ENCODE data around the gene KIF26B. TPM values are rescaled to one million over a fixed set of nuclear protein-coding genes. Genes with fewer than 3 reads are reported as not detected.

KIF26B gene
- total RNA-seq, 1 donor from 2014 or later: 5.1 TPM

DNA sequence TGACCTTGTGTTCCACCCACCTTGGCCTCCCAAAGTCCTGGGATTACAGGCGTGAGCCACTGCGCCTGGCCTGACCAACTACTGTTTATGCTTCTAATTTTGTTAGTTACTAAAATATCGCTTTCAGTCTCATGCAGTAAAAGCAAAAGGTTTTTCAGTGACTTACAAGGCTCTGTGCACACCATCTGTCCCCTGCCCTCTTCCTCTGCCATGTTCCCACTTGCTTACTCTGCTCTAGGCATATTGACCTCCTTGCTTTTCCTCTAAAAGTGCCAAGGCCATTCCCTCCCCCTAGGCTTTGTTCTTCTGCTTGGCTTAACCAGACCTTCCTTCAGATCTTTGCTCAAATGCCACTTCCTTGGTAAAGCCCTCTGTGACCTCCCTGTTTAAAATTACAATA is 276.9 kb downstream of the KIF26B start:
- Mint-ChIP-seq H3K36me3 (ENCODE audit: insufficient read depth) (peaks cover 2% of the 10 kb centered on the region), H3K4me1 (ENCODE audit: low read depth) (no peaks in the 10 kb centered on the region), H3K27me3 (no peaks in the 10 kb centered on the region), H3K9me3 (ENCODE audit: low read depth) (no peaks in the 10 kb centered on the region), H3K4me3 (ENCODE audit: low read depth) (no peak overlapping the region), H3K27ac (no peak overlapping the region)
- no peak for DNase-seq (ENCODE audit: low spot score, unreplicated experiment)
- TF ChIP-seq, protein P1, sequence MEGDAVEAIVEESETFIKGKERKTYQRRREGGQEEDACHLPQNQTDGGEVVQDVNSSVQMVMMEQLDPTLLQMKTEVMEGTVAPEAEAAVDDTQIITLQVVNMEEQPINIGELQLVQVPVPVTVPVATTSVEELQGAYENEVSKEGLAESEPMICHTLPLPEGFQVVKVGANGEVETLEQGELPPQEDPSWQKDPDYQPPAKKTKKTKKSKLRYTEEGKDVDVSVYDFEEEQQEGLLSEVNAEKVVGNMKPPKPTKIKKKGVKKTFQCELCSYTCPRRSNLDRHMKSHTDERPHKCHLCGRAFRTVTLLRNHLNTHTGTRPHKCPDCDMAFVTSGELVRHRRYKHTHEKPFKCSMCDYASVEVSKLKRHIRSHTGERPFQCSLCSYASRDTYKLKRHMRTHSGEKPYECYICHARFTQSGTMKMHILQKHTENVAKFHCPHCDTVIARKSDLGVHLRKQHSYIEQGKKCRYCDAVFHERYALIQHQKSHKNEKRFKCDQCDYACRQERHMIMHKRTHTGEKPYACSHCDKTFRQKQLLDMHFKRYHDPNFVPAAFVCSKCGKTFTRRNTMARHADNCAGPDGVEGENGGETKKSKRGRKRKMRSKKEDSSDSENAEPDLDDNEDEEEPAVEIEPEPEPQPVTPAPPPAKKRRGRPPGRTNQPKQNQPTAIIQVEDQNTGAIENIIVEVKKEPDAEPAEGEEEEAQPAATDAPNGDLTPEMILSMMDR (IDR thresholded peaks at IDR 0.05; ENCODE audit: unreplicated experiment): no peak

DNA sequence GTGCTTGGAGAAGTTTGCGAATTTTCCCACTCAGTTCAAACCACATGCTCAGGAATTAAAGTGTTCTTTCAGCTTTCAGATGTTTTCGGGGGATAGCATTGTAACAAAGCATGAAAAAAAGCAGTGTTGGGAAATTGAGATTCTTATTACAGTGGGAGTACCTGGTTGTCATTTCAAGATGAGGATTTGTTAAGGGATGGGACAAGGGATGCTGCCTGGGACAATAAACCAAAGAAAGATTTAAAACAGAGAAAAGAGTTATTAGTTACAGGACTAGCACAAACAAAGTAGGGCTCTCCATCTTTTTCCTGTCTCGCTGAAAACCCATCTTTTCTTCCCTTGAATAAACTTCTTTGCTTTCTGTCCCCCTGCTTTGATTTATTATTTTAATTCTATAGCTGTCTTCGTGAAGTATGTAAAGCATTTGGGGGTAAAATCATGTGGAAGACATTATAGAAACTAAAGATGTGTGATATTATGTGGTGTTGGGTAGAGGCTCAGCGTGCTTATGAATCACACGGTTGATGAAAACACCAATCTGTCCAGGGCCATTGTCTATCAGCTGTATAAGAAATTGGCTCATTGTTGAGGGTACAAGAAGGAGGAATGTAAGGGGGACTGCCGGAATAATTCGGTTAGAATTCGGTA is 277.6 kb downstream of the KIF26B start:
- no peak for DNase-seq (ENCODE audit: low spot score, unreplicated experiment)
- H3K4me1 Mint-ChIP-seq (ENCODE audit: low read depth): no peaks in the 10 kb centered on the region
- peaks cover 3% of the 10 kb centered on the region for H3K36me3 Mint-ChIP-seq (ENCODE audit: insufficient read depth)
- TF ChIP-seq, protein P1 (IDR thresholded peaks at IDR 0.05; ENCODE audit: unreplicated experiment): no peak
- H3K9me3 Mint-ChIP-seq (ENCODE audit: low read depth): no peaks in the 10 kb centered on the region
- no peak overlapping the region for H3K4me3 Mint-ChIP-seq (ENCODE audit: low read depth)
- H3K27ac Mint-ChIP-seq: no peak overlapping the region
- H3K27me3 Mint-ChIP-seq: no peaks in the 10 kb centered on the region

DNA sequence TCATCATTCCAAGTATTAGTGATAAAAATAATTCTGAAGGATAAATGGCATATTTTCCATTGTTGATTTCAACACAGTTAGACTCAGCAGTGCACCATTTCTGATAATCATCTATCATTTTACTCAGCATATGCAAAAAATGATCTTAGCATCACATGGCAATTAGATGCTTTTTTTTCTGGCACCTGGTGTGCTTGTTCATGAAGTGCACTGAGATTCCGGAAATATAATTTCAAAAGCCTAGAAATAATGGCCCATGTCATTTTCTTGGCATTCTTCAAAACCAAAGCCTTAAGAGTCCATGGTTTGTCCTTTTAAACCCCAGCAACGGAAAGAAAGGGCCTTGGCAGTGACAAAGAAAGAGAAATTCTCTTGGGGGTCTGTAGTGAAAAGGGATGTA is 278.8 kb downstream of the KIF26B start:
- TF ChIP-seq, protein P1 (IDR thresholded peaks at IDR 0.05; ENCODE audit: unreplicated experiment): no peak
- peaks cover 3% of the 10 kb centered on the region for H3K36me3 Mint-ChIP-seq (ENCODE audit: insufficient read depth)
- DNase-seq (ENCODE audit: low spot score, unreplicated experiment): no peak
- no peak overlapping the region for H3K27ac Mint-ChIP-seq
- peaks cover 2% of the 10 kb centered on the region for H3K9me3 Mint-ChIP-seq (ENCODE audit: low read depth)
- no peaks in the 10 kb centered on the region for H3K27me3 Mint-ChIP-seq
- no peaks in the 10 kb centered on the region for H3K4me1 Mint-ChIP-seq (ENCODE audit: low read depth)
- H3K4me3 Mint-ChIP-seq (ENCODE audit: low read depth): no peak overlapping the region

DNA sequence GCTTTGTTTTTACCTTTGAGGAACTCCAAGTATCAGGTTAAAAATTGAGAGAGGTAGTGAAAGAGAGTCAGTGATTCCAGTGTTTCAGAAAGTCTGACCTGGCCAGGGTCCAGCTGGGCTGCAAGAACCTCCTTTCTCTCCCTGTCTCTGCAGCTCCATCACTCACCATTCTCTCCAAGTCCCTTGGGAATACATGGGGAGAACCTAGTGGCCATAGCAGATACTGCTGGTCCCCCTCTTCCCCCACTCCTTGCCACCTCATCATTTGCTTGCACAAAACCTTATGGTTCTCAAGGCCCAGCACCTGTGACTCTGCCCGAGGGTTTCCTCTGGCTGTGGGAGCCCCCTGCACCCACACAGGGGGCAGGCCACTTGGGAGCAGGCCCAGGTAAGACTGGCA is 279.5 kb downstream of the KIF26B start:
- Mint-ChIP-seq H3K36me3 (ENCODE audit: insufficient read depth) (peaks cover 3% of the 10 kb centered on the region), H3K27ac (no peak overlapping the region), H3K4me3 (ENCODE audit: low read depth) (no peak overlapping the region), H3K9me3 (ENCODE audit: low read depth) (peaks cover 3% of the 10 kb centered on the region), H3K4me1 (ENCODE audit: low read depth) (no peaks in the 10 kb centered on the region), H3K27me3 (no peaks in the 10 kb centered on the region)
- no peak for DNase-seq (ENCODE audit: low spot score, unreplicated experiment)
- TF ChIP-seq, protein P1 (IDR thresholded peaks at IDR 0.05; ENCODE audit: unreplicated experiment): no peak

DNA sequence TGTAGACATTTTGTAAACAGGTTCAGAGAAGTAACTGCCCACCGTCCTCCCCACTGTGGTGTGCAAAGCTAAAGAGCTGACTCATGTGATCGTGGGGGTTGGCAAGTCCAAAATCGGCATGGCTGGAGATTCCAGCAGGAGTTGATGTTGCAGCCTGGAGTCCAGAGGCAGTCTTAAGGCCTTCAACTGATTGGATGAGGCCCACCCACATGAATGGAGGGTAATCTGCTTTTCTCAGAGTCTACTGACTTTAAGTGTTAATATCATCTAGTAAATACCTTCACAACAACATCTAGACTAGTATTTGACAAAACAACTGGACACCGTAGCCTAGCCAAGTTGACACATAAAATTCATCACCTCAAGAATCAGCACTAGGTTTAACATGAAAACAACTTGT is 281.6 kb downstream of the KIF26B start:
- H3K27me3 Mint-ChIP-seq: no peaks in the 10 kb centered on the region
- peaks cover 1% of the 10 kb centered on the region for H3K36me3 Mint-ChIP-seq (ENCODE audit: insufficient read depth)
- no peak for DNase-seq (ENCODE audit: low spot score, unreplicated experiment)
- no peaks in the 10 kb centered on the region for H3K4me1 Mint-ChIP-seq (ENCODE audit: low read depth)
- peaks cover 3% of the 10 kb centered on the region for H3K9me3 Mint-ChIP-seq (ENCODE audit: low read depth)
- TF ChIP-seq, protein P1 (IDR thresholded peaks at IDR 0.05; ENCODE audit: unreplicated experiment): no peak
- H3K4me3 Mint-ChIP-seq (ENCODE audit: low read depth): no peak overlapping the region
- no peak overlapping the region for H3K27ac Mint-ChIP-seq

Data from progenitor cell of endocrine pancreas (in vitro differentiated cells).